MV-4-11 (cell line): ENCODE measurements around the gene NOTCH3.
A peak's percentile ranks its signal among the peaks of the same experiment; 100 is the strongest.

Source experiments
- DNase-seq: peaks from one replicate; lab custom pipeline; 2025; lab: John Stamatoyannopoulos, UW

The NOTCH3 gene

GRCh38 chr19:15236886-15237285 is 36.1 kb upstream of the NOTCH3 start:
- no peak for DNase-seq

GRCh38 chr19:15235781-15236180 is 35.0 kb upstream of the NOTCH3 start:
- no peak for DNase-seq

DNA sequence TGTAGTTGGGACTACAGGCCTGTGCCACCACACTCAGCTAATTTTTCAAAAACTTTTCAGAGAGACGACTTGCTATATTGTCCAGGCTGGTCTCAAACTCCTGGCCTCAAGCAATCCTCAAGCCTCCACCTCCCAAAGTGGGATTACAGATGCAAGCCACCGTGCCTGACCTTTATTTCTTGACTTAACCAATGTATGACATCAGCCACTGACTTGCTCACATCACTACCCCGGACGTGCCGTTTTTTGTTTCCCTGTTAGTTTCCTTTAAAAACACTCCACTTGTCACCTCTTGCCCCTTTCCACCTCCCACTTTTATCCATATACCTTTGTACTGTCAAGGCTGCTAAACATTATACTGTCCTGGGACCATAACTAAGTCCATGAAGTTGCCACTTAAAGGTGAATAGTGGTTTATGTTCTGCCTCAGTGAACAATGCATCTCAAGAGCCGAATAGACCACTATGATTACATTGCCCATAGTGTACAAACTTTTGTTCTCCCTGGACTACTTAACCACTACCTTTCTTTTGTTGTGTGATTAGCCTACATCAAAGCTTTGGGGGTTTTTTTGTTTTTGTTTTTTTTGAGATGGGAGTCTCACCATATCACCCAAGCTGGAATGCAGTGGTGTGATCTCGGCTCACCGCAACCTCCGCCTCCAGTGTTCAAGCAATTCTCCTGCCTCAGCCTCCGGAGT is 33.8 kb upstream of the NOTCH3 start:
- no peak for DNase-seq

DNA sequence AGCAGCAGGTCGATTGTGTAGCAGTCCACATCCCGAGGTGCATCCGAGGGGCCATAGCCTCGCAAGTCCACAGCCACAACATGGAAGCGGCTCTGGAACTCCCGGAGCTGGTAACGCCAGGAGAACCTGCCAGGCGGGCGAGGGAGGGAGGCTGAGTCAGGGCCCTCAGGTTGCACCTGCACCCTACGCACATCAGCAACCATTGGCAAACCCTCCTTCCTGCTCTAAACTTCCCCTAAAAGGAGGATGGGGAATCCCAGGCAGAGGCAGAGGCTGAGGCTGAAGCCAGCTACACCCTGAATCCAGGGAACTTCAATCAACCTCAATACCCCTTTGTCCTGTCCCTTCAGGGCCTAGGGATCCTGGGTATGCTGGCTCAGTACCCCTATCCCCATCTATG is 30.5 kb upstream of the NOTCH3 start:
- DNase-seq, result no peak

- no peak for DNase-seq
These were observed 26.5 kb upstream of the NOTCH3 start for GRCh38 chr19:15227261-15227660.

GRCh38 chr19:15225760-15226159 is 25.0 kb upstream of the NOTCH3 start:
- no peak for DNase-seq

- no peak for DNase-seq
These were observed 23.0 kb upstream of the NOTCH3 start for GRCh38 chr19:15223649-15224361.

GRCh38 chr19:15222738-15223648 is 22.2 kb upstream of the NOTCH3 start:
- DNase-seq, result peak; percentile 95

- no peak for DNase-seq
These were observed 20.0 kb upstream of the NOTCH3 start for GRCh38 chr19:15220833-15221232.

GRCh38 chr19:15218501-15218900 is 17.7 kb upstream of the NOTCH3 start:
- no peak for DNase-seq

DNA sequence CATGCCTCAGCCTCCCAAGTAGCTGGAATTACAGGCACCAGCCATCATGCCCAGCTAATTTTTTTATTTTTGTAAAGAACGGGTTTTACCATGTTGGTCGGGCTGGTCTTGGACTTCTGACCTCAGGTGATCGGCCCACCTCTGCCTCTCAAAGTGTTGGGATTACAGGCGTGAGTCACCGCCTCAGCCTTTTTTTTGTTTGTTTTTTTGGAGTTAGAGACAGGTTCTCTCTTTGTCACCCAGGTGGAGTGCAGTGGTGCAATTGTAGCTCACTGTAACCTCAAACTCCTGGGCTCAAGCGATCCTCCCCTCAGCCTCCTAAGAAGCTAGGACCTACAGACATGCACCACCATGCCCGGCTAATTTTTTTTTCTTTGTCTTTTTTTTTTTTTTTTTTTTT is 15.6 kb upstream of the NOTCH3 start:
- no peak for DNase-seq

DNA sequence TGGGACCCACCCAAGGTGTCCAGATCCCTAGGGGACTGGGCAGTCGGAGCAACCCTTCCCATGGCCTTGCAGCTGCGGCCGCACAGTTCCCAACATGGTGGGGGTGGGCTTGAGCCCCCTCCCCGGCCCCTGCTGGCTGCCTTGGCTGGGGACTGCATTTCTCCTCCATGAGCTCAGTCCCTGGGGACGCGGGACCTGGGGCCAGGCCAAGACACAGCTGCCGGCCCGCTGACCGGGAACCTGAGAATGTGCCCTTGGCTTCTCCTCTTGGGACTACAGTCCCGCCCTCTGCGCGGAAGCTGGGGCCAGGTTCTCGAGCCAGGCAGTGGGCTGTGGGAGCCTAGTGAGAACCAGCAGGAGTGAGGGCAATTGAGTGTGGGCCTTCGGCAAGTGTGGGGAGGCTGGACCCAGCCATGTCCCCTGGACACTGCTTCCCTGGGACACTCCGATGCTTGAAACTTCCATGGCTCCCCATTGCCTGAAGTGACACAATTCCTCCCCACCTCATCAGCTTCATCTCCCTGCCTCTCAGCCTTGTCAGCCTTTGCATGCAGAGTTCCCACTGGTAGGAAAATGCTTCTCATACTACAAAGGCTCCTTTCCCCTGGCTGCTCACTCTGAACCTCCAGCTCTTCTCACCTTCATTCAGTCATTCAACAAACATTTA is 13.1 kb upstream of the NOTCH3 start:
- DNase-seq, result no peak

- no peak for DNase-seq
These were observed 11.9 kb upstream of the NOTCH3 start for GRCh38 chr19:15212711-15213110.

DNA sequence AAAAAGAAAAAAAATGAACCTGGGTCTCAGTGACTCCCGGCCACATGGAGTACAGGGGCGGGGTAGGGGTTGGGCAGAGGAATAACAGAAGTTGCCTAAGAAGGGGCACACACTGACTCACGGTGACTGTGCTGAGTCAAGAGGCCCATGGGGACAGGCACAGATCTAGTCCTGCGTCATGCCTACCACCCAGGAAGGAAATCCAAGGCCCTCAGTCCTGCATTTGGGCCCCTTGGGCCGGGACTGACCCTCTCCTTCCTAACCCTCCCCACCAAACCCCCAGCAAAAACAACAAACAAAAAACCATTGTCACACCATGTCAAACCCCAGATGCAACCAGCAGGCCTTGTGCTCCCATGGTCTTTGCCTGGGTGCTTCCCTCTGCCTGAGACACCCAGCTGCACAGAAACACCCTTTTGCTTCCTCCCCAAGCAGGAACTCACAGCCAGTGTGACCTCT is 9.6 kb upstream of the NOTCH3 start:
- DNase-seq, result peak; percentile 99

DNA sequence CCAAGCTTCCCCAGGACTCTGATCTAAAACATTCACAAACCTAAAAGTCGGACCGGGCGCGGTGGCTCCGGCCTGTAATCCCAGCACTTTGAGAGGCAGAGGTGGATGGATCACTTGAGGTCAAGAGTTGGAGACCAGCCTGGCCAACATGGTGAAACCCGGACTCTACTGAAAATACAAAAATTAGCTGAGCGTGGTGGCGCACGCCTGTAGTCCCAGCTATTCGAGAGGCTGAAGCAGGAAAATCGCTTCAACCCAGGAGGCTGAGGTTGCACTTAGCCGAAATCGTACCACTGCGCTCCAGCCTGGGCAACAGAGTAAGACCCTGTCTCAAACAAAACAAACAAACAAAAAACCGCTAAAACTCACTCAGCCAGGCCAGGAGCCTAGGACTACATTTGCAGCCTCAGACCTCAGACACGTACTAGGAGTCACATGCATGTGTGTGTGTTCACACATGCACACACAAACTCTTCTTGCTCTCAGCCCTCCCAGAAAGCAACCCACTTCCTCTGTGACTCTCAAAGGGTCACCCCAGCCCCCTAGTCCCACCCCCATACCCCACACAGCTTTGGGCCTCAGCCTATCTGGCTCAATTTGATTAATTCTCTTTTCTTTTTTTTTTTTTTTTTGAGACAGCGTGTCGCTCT is 704 bp upstream of the NOTCH3 start:
- no peak for DNase-seq

DNA sequence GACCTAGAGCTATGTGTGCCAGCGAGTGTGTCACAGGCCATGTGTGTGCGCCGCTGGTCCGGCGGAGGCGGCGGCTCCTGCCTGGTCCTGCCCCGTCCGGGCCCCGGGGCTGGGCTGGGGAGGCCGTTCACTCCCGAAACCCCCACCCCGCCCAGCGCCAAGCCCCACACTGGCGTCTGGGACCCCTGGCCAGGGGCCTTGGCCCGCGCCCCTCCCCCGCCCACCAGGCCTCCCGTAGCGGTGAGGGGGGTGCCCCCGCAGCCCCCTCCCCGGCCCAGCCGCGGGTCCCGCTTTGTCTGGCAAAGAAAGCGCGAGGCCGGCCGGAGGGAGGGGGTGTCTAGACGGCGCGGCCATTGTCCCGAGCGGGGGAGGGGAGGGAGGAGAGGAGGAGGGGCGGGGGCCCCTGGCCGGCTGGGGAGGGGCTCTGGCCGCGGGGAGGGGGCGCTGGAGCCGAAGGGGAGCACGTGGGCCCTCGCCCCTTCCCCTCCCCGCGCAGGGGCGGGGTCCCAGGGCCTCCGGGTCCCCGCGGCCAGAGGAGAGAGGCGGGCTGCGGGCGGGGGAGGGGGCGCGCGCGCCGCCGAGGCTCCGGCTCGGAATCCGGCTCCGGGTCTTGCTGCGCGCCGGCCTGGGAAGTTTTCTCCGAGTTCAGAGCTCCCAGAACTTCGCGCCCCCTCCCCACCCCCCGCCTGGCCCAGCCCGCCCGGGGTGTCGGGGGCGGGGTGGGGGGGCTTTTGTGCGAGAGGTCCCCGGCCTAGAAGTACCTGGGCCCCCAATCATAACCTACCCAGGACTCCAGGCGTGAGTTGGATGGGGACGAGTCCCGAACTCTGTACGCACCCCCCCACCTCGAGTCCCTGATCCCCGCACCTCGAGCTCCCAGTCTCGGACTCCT is 888 bp downstream of the NOTCH3 start:
- no peak for DNase-seq

DNA sequence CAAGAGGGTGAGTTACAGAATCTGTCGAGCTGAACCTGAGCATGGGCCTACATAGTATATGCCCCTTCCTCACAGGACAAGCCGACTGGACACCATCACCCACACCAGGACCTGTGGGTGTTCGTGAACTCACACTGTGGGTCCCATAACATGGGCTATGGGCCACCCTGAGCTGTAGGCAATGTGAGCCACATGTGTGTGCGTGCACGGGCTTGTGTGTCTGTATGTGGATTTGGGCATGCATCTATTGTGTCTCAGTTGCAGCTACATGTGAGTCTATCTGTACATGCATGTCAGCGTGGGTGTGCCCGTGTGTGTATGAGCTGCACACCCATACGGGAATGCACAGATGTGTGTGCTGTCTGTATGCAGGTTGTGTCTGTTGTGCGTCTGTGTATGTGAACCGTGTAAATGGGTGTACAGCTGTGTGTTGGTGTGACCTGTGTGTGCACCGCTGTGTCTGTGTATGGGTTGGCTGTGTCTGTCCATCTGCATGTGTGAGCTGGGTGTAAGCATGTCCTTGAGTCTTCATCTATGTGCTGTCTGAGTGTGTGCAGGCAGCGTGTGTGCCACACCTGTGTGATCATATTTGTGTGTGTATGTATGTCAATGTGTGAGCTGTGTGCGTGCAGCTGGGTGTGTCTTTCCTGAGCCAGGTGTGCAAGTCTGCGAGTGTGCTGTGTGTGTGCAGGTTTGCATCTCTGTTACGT is 1.7 kb downstream of the NOTCH3 start:
- DNase-seq, result no peak

GRCh38 chr19:15197942-15198341 is 2.9 kb downstream of the NOTCH3 start:
- no peak for DNase-seq

DNA sequence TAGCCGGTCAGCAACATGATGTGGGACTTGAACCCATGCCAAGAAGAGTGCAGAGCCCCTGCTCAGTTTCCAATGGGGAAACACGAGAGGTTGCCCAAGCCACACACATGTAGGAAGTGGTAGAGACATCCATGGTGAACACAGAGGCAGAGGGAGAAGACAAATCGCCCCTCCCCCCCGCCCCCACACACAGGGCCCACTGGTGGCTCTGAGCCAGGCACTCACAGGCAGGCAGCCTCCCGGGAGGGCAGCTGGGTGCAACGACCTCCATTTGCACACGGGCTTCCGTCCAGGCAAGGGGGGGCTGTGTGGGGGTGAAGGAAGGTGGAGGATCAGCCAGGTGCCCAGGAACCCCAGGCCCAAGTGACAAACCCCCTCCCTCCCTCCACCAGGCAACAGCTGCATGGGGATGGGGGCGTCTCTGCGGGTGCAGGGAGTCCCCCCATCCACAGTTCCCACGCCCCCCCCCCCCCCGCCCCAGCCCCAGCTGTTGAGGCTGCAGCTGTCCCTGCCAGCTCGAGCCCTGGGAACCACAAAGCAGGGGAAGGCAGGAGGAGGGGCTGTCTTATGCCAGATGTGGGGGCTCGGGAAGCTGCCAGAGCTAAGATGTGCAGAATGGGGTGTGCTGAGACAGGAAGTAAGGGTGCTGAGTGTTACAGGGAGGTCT is 3.4 kb downstream of the NOTCH3 start:
- DNase-seq, result peak; percentile 85
